SU-DHL-6 (cell line): Measurements from ENCODE around the gene TENT5A.

Source experiments
- CTCF ChIP-seq: fragments of 200-600 bp; sonication (generic); IDR thresholded peaks from one replicate; pipeline ENCODE4 v1.5.1; 2017; ENCODE audit warnings: antibody characterized with exemption, mild to moderate bottlenecking, low read length, moderate library complexity; ENCODE audit not compliant: insufficient read depth, poor library complexity, severe bottlenecking
- EZH2phosphoT487 ChIP-seq: fragments of 200-600 bp; sonication (generic), shearing (Covaris generic); conservative IDR thresholded peaks from 2 replicates; pipeline ENCODE4 v1.6.1; 2018; ENCODE audit warnings: mild to moderate bottlenecking, antibody characterized with exemption, low read length, moderate library complexity, mixed read lengths

- no peak for TF ChIP-seq CTCF
- TF ChIP-seq EZH2phosphoT487: no peak
Measured at GRCh38 chr6:81696524-81696923, 56.0 kb downstream of the TENT5A start.
